Breast epithelium (tissue), 4 donors: Measurements from ENCODE around the gene TMEM144. TPM values are rescaled to one million over a fixed set of nuclear protein-coding genes. Genes with fewer than 3 reads are reported as not detected.

Experiments
- DNase-seq, 2 donors: peaks; one replicate each; pipeline ENCODE4 v3.0.0-alpha.2; 2019; ENCODE audit warnings: low spot score in 2 of 2
- H3K27ac ChIP-seq, 2 donors: fragments of 200-600 bp; sonication (generic) in 1 of 2; one replicate each; pipeline ENCODE4 v1.5.1; 2016 to 2019; ENCODE audit warnings: mild to moderate bottlenecking in 1 of 2
- H3K27me3 ChIP-seq, 2 donors: fragments of 200-600 bp; sonication (generic) in 1 of 2; one replicate each; pipeline versions ENCODE4 v1.5.1 to v1.6.0; 2017 to 2019; ENCODE audit warnings: control low read depth in 1 of 2, mild to moderate bottlenecking in 1 of 2
- H3K36me3 ChIP-seq: fragments of 200-600 bp; one replicate; pipeline ENCODE4 v1.5.1; 2019
- H3K4me1 ChIP-seq, 2 donors: fragments of 200-600 bp; sonication (generic); one replicate each; pipeline ENCODE4 v1.5.1; 2016 to 2019; ENCODE audit warnings: control low read depth in 1 of 2
- H3K4me3 ChIP-seq, 3 donors: fragments of 200-600 bp; sonication (generic); 1 replicate in 2 of 3; 2 replicates in 1 of 3; pipeline ENCODE4 v1.5.1; 2016 to 2019; ENCODE audit warnings: mild to moderate bottlenecking in 3 of 3, moderate library complexity in 2 of 3
- H3K9me3 ChIP-seq, 2 donors: fragments of 200-600 bp; sonication (generic) in 1 of 2; one replicate each; pipeline ENCODE4 v1.5.1; 2016 to 2019; ENCODE audit warnings: control low read depth in 1 of 2
- POLR2A ChIP-seq: fragments of 450-650 bp; IDR thresholded peaks from one replicate; pipeline ENCODE4 v1.6.1; 2016; ENCODE audit warnings: antibody characterized with exemption, mild to moderate bottlenecking, moderate library complexity
- POLR2AphosphoS5 ChIP-seq, 3 donors: sonication (generic); formaldehyde crosslinking; IDR thresholded peaks; one replicate each; pipeline ENCODE4 v1.6.1; 2017; ENCODE audit warnings: antibody characterized with exemption in 3 of 3
- intact Hi-C: fragments of 100-400 bp; cut with DNase I; formaldehyde crosslinking; loops from one replicate; pipeline ENCODE4 v1.15.1; 2023; ENCODE audit warnings: low total_unique reads
- total RNA-seq, 3 donors: library from RNA; depleted of rRNA; stranded (reverse); fragments of >200 nt; gene quantifications; one replicate each; pipeline ENCODE4 v1.1.0, GENCODE V29; 2016
- TF ChIP-seq, protein P1 (sequence below), 3 donors: fragments of 450-650 bp; IDR thresholded peaks; one replicate each; pipeline ENCODE4 v1.5.1; 2016 to 2017; ENCODE audit warnings: antibody characterized with exemption in 3 of 3, mild to moderate bottlenecking in 3 of 3, moderate library complexity in 3 of 3

TMEM144 gene
- total RNA-seq, 3 donors from 2014 or later, result 14.7 to 50.1 (median 44.2) TPM

DNA sequence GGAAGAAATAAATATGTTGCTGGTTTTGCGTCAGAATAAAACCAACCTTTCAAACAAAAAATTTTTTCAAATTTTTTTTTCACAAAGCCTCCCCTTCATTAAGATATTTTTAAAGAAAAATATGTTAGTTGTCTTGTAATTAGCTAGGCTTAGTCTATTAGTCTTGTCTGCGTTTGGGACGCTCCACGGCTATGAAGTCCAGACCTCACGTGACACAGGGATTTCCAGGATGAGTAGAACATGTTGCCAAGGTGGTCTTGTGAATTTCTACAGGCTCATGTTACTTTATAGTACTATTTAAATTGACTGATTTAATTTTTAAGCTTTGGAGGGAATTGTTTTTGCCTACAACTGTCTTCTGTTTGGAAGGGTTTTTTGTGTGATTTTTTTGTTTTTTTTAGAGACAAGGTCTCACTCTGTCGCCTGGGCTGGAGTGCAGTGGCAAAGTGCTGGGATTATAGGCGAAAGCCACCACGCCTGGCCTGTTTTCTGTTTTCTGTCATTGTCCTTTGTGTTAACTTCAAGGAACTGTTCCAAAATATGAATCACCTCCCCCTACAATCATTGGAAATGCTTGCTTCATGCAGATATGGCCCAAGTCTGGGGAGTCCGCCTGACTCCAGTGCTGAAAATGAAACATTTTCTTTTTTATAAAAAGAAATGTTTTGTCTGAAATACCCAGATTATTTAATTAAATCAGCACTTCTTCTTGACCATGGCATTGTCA is 26.2 kb downstream of the TMEM144 start:
- Histone ChIP-seq H3K4me1 (no peaks in the 10 kb centered on the region), H3K36me3 (no peaks in the 10 kb centered on the region), H3K27me3 (no peaks in the 10 kb centered on the region), H3K9me3 (no peaks in the 10 kb centered on the region), H3K4me3 (no peak overlapping the region), H3K27ac (no peak overlapping the region)
- intact Hi-C loops, result no loop called here
- TF ChIP-seq POLR2AphosphoS5 (IDR thresholded peaks at IDR 0.05), result no peak
- no peak for TF ChIP-seq POLR2A
- TF ChIP-seq, protein P1, sequence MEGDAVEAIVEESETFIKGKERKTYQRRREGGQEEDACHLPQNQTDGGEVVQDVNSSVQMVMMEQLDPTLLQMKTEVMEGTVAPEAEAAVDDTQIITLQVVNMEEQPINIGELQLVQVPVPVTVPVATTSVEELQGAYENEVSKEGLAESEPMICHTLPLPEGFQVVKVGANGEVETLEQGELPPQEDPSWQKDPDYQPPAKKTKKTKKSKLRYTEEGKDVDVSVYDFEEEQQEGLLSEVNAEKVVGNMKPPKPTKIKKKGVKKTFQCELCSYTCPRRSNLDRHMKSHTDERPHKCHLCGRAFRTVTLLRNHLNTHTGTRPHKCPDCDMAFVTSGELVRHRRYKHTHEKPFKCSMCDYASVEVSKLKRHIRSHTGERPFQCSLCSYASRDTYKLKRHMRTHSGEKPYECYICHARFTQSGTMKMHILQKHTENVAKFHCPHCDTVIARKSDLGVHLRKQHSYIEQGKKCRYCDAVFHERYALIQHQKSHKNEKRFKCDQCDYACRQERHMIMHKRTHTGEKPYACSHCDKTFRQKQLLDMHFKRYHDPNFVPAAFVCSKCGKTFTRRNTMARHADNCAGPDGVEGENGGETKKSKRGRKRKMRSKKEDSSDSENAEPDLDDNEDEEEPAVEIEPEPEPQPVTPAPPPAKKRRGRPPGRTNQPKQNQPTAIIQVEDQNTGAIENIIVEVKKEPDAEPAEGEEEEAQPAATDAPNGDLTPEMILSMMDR (IDR thresholded peaks at IDR 0.05), result no peak
- DNase-seq, result no peak

DNA sequence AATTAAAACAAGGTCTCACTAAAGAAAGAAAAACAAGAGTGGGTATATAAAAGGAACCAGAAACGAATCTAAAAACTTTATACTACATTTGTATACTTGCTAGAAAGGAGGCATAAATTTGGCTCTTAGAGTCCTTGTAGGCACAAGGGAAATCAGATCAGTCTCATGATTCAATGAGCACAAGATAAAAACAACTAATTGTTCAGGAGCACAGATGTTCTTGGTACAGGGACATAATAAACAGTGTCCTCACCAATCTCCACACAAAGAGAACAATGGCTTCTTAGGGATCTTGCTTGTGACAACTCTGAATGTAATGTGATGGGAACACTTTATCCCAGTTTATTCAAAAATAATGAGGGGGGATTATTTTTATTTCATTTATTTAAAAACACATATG is 28.3 kb downstream of the TMEM144 start:
- H3K27ac ChIP-seq, result no peak overlapping the region
- intact Hi-C loops, result no loop called here
- no peak for TF ChIP-seq POLR2AphosphoS5 (IDR thresholded peaks at IDR 0.05)
- TF ChIP-seq, protein P1 (IDR thresholded peaks at IDR 0.05), result no peak
- no peak for TF ChIP-seq POLR2A

DNA sequence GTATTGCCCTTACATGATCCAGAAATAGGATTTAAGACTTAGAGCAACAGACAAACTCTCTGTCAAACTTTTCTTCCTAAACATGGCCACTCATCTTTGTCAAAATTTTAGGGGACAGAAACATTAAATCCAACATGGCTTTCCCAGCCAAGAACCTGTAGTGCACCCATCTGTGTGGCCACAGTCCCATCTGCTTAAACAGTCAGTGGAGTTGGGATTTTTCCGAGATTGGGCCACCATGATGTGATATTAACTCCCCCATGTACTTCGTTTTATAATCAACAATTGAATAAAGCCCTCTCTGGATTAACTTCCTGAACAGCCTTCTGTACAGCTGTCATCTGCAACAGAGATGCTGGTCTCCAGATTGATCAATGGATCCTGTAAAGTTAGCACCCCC is 28.9 kb downstream of the TMEM144 start:
- TF ChIP-seq, protein P1 (IDR thresholded peaks at IDR 0.05), result no peak
- TF ChIP-seq POLR2A (no peak), POLR2AphosphoS5 (IDR thresholded peaks at IDR 0.05) (no peak)
- intact Hi-C loops, result no loop called here
- H3K4me3 ChIP-seq, result no peak overlapping the region
- no peaks in the 10 kb centered on the region for H3K9me3 ChIP-seq
- H3K36me3 ChIP-seq, result no peaks in the 10 kb centered on the region
- no peaks in the 10 kb centered on the region for H3K4me1 ChIP-seq
- no peak overlapping the region for H3K27ac ChIP-seq
- no peaks in the 10 kb centered on the region for H3K27me3 ChIP-seq
- no peak for DNase-seq

More for the DNA sequence above, 28.3 kb downstream of the TMEM144 start:
- no peak overlapping the region for H3K4me3 ChIP-seq
- no peak for DNase-seq
- H3K9me3 ChIP-seq, result no peaks in the 10 kb centered on the region
- H3K27me3 ChIP-seq, result no peaks in the 10 kb centered on the region
- H3K4me1 ChIP-seq, result no peaks in the 10 kb centered on the region
- no peaks in the 10 kb centered on the region for H3K36me3 ChIP-seq

DNA sequence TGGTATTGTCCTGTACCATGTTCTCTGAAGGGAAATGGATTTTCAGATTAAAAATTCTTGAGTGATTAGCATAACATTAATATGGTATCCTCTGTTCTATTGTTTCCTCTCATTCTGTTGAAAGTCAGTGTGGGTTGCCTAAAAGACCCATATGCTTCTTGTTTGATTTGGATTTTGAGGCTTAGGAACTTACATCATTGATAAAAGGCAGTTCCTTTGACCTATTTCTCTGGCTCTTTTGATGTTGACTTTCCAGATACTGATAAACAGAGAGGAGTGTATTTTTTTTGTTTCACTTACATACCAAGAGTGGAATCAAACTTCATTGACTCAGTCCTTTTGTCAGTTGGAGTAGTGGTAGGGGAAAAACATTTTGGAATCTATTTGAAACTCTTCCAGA is 32.8 kb downstream of the TMEM144 start:
- Histone ChIP-seq H3K9me3 (no peaks in the 10 kb centered on the region), H3K27ac (no peak overlapping the region), H3K4me3 (no peak overlapping the region), H3K36me3 (peaks cover 4% of the 10 kb centered on the region), H3K27me3 (no peaks in the 10 kb centered on the region), H3K4me1 (no peaks in the 10 kb centered on the region)
- DNase-seq, result no peak
- intact Hi-C loops, result no loop called here
- TF ChIP-seq, protein P1 (IDR thresholded peaks at IDR 0.05), result no peak
- TF ChIP-seq POLR2AphosphoS5 (IDR thresholded peaks at IDR 0.05), result no peak
- no peak for TF ChIP-seq POLR2A

DNA sequence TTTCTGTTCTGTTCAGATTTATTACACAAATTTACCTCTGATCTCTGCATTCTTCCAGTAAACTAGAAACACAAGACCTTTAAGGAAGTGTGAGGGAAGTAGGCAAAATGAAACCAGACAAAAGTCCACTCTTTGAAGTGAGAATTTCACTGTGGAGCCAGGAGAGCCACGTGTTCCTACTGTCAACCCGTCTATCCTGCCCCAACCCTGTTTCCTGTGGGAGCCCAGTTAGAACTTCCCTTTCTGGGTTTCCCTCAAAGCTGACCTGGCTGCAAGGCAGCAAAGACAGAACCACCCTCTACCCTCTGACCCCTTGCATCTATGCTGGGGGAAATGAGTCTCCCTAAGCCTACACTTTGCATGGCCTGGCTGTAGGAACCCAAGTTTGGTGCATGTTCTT is 40.0 kb downstream of the TMEM144 start:
- intact Hi-C loops, result no loop called here
- TF ChIP-seq POLR2A (no peak), POLR2AphosphoS5 (IDR thresholded peaks at IDR 0.05) (no peak)
- TF ChIP-seq, protein P1 (IDR thresholded peaks at IDR 0.05), result no peak
- no peaks in the 10 kb centered on the region for H3K27me3 ChIP-seq
- DNase-seq, result no peak
- no peaks in the 10 kb centered on the region for H3K4me1 ChIP-seq
- peaks cover 4% of the 10 kb centered on the region for H3K36me3 ChIP-seq
- H3K4me3 ChIP-seq, result no peak overlapping the region
- H3K9me3 ChIP-seq, result no peaks in the 10 kb centered on the region
- no peak overlapping the region for H3K27ac ChIP-seq
